Astrocyte (in vitro differentiated cells and primary cell): ENCODE measurements around the gene NCOR2. TPM values are rescaled to one million over a fixed set of nuclear protein-coding genes. Genes with fewer than 3 reads are reported as not detected.
A peak's percentile ranks its signal among the peaks of the same experiment; 100 is the strongest.

Experiments
- DNase-seq: peaks from one replicate; pipeline ENCODE4 v3.0.0-alpha.2; 2010; ENCODE audit warnings: low read depth
- FAIRE-seq: peaks from 2 replicates; lab custom pipeline; 2011; peaks lifted over from hg19 to GRCh38; lab: Jason Lieb, UNC
- H2AFZ ChIP-seq: 2 replicates; pipeline ENCODE4 v1.6.0; 2012; ENCODE audit warnings: low read depth, low read length, inconsistent platforms
- H3K27ac ChIP-seq: 2 replicates; pipeline ENCODE4 v1.5.1; 2011; ENCODE audit warnings: low read depth, low read length, inconsistent platforms
- H3K27me3 ChIP-seq: 2 replicates; pipeline ENCODE4 v1.6.0; 2011; ENCODE audit warnings: low read length, inconsistent platforms; ENCODE audit not compliant: insufficient read depth
- H3K36me3 ChIP-seq: 2 replicates; pipeline ENCODE4 v1.5.1; 2011; ENCODE audit warnings: low read length, inconsistent platforms; ENCODE audit not compliant: insufficient read depth
- H3K4me1 ChIP-seq: 2 replicates; pipeline ENCODE4 v1.5.1; 2011; ENCODE audit warnings: low read length, inconsistent platforms; ENCODE audit not compliant: insufficient read depth
- H3K4me2 ChIP-seq: 2 replicates; pipeline ENCODE4 v1.6.0; 2012; ENCODE audit warnings: low read length, inconsistent platforms
- H3K4me3 ChIP-seq: 2 replicates; pipeline ENCODE4 v1.5.1; 2011; ENCODE audit warnings: low read depth, mild to moderate bottlenecking, low read length, inconsistent platforms; ENCODE audit not compliant: insufficient read depth
- H3K79me2 ChIP-seq: 2 replicates; pipeline ENCODE4 v1.6.0; 2012; ENCODE audit warnings: mild to moderate bottlenecking, low read length, inconsistent platforms; ENCODE audit not compliant: insufficient read depth
- H3K9ac ChIP-seq: 2 replicates; pipeline ENCODE4 v1.6.0; 2012; ENCODE audit warnings: mild to moderate bottlenecking, low read length, inconsistent platforms
- H3K9me3 ChIP-seq: 2 replicates; pipeline ENCODE4 v1.5.1; 2012; ENCODE audit warnings: low read depth, mild to moderate bottlenecking, low read length, inconsistent platforms; ENCODE audit not compliant: insufficient read depth
- H4K20me1 ChIP-seq: 2 replicates; pipeline ENCODE4 v1.6.0; 2012; ENCODE audit warnings: low read length, inconsistent platforms; ENCODE audit not compliant: insufficient read depth
- H3K27ac Mint-ChIP-seq: one replicate; pipeline ENCODE4 v1.8.0; 2021; ENCODE audit warnings: mild to moderate bottlenecking, mixed read lengths; ENCODE audit not compliant: unreplicated experiment
- H3K27me3 Mint-ChIP-seq: one replicate; pipeline ENCODE4 v1.8.0; 2021; ENCODE audit warnings: low read depth, mixed read lengths; ENCODE audit not compliant: unreplicated experiment
- H3K36me3 Mint-ChIP-seq: one replicate; pipeline ENCODE4 v1.8.0; 2021; ENCODE audit warnings: low read depth, mixed read lengths; ENCODE audit not compliant: unreplicated experiment
- H3K4me1 Mint-ChIP-seq: one replicate; pipeline ENCODE4 v1.8.0; 2021; ENCODE audit warnings: low read depth, mixed read lengths; ENCODE audit not compliant: unreplicated experiment
- H3K4me3 Mint-ChIP-seq: one replicate; pipeline ENCODE4 v1.8.0; 2021; ENCODE audit warnings: mild to moderate bottlenecking, moderate library complexity, mixed read lengths; ENCODE audit not compliant: unreplicated experiment
- H3K9me3 Mint-ChIP-seq: one replicate; pipeline ENCODE4 v1.8.0; 2021; ENCODE audit warnings: mild to moderate bottlenecking, mixed read lengths; ENCODE audit not compliant: unreplicated experiment
- EZH2 ChIP-seq: IDR thresholded peaks from 2 replicates; pipeline ENCODE4 v1.6.1; 2012; ENCODE audit warnings: mild to moderate bottlenecking, low read length, inconsistent platforms; ENCODE audit not compliant: insufficient read depth
- total RNA-seq: library from RNA; stranded (reverse); gene quantifications from 2 replicates; pipeline ENCODE4 v1.2.1, GENCODE V29; 2021
- TF ChIP-seq, protein P1 (sequence below): IDR thresholded peaks from 2 replicates; pipeline ENCODE4 v1.5.1; 2011; ENCODE audit warnings: low read depth, mild to moderate bottlenecking, inconsistent platforms, low read length, moderate library complexity; ENCODE audit not compliant: insufficient read depth

Gene NCOR2
- total RNA-seq, 1 donor from 2014 or later = 425 TPM

DNA sequence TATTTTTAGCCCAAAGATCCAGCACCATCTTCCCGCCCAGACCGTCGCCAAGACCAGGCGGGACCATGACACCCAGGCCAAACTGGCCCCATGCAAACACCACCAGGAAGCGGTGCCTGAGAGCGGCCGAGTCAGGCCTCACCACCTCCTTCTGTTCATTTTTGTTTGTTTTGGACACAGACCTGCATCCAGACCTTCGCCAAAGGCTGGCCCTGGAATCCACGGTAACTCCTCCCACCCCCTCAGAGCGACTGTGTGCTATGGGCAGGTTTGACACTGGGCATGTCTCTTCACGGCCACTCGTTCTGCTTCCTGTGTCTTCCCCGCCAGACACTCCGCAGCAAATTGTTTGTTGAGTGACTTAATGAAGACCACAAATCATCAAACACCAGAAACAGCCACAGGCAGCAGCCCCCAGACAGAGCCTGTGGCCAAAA is 47.1 kb downstream of the NCOR2 start:
- Histone ChIP-seq H3K4me1 (peaks cover 83% of the 10 kb centered on the region), H3K4me3 (no peak overlapping the region), H3K9ac (peak overlapping the region; percentile 94), H3K27ac (peak overlapping the region; percentile 98), H3K9me3 (no peaks in the 10 kb centered on the region), H2AFZ (no peak overlapping the region), H3K79me2 (peaks cover 74% of the 10 kb centered on the region), H3K27me3 (no peaks in the 10 kb centered on the region), H4K20me1 (peaks cover 84% of the 10 kb centered on the region), H3K4me2 (peak overlapping the region; percentile 90), H3K36me3 (peaks cover 5% of the 10 kb centered on the region)
- Mint-ChIP-seq H3K27ac (peak overlapping the region; percentile 88), H3K27me3 (no peaks in the 10 kb centered on the region), H3K9me3 (no peaks in the 10 kb centered on the region), H3K36me3 (peaks cover 6% of the 10 kb centered on the region), H3K4me3 (peak overlapping the region; percentile 37), H3K4me1 (peaks cover 58% of the 10 kb centered on the region)
- DNase-seq = peak; percentile 77
- no peak for FAIRE-seq
- TF ChIP-seq, protein P1, sequence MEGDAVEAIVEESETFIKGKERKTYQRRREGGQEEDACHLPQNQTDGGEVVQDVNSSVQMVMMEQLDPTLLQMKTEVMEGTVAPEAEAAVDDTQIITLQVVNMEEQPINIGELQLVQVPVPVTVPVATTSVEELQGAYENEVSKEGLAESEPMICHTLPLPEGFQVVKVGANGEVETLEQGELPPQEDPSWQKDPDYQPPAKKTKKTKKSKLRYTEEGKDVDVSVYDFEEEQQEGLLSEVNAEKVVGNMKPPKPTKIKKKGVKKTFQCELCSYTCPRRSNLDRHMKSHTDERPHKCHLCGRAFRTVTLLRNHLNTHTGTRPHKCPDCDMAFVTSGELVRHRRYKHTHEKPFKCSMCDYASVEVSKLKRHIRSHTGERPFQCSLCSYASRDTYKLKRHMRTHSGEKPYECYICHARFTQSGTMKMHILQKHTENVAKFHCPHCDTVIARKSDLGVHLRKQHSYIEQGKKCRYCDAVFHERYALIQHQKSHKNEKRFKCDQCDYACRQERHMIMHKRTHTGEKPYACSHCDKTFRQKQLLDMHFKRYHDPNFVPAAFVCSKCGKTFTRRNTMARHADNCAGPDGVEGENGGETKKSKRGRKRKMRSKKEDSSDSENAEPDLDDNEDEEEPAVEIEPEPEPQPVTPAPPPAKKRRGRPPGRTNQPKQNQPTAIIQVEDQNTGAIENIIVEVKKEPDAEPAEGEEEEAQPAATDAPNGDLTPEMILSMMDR = no peak
- TF ChIP-seq EZH2 = no peak

DNA sequence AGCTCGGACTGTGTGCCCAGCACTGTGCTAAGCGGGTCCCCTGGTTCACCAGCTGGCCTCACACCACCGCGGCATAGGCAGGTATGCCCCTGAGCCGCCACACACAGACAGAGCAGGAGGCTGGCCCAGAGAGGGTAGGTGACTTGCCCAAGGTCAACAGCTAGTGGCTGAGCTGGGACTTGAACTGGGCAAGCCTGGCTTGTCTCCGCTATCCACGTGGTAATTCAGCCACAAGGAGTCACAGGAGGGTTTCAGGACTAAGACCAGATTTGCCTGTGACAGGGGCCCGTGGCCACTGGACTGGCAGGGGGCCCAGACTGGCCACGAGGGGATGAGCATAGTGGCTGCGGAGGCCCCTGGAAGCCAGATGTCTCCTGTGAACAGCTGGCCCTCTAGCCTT is 47.7 kb downstream of the NCOR2 start:
- peak overlapping the region; percentile 30 for H3K4me3 Mint-ChIP-seq
- FAIRE-seq = no peak
- peak overlapping the region; percentile 94 for H3K9ac ChIP-seq

More for the DNA sequence above, 47.7 kb downstream of the NCOR2 start:
- Histone ChIP-seq H3K4me2 (peak overlapping the region; percentile 90), H3K27me3 (no peaks in the 10 kb centered on the region), H3K27ac (peak overlapping the region; percentile 98), H3K36me3 (peaks cover 5% of the 10 kb centered on the region), H3K4me3 (no peak overlapping the region), H3K79me2 (peaks cover 74% of the 10 kb centered on the region), H4K20me1 (peaks cover 84% of the 10 kb centered on the region), H2AFZ (no peak overlapping the region), H3K4me1 (peaks cover 83% of the 10 kb centered on the region), H3K9me3 (no peaks in the 10 kb centered on the region)
- Mint-ChIP-seq H3K9me3 (no peaks in the 10 kb centered on the region), H3K27me3 (no peaks in the 10 kb centered on the region), H3K4me1 (peaks cover 57% of the 10 kb centered on the region), H3K27ac (peak overlapping the region; percentile 90), H3K36me3 (peaks cover 10% of the 10 kb centered on the region)
- TF ChIP-seq, protein P1 = no peak
- no peak for TF ChIP-seq EZH2
- DNase-seq = no peak
